Nephron (organoid): Measurements from ENCODE around the gene RGS5.

ENCODE experiments used
- H3K27ac Mint-ChIP-seq, 3 experiments: 2 replicates each; pipeline ENCODE4 v1.8.0; 2020; ENCODE audit warnings: mixed read lengths in 3 of 3, mild to moderate bottlenecking in 2 of 3, moderate library complexity in 1 of 3
- H3K27me3 Mint-ChIP-seq: 2 replicates; pipeline ENCODE4 v1.8.0; 2021; ENCODE audit warnings: low read depth, mild to moderate bottlenecking, moderate library complexity, mixed read lengths
- H3K36me3 Mint-ChIP-seq: 2 replicates; pipeline ENCODE4 v1.8.0; 2020; ENCODE audit warnings: low read depth, mixed read lengths
- H3K4me1 Mint-ChIP-seq: 2 replicates; pipeline ENCODE4 v1.8.0; 2020; ENCODE audit warnings: mixed read lengths
- H3K4me3 Mint-ChIP-seq, 3 experiments: 2 replicates each; pipeline ENCODE4 v1.8.0; 2020; ENCODE audit warnings: mild to moderate bottlenecking in 3 of 3, mixed read lengths in 3 of 3, moderate library complexity in 2 of 3
- H3K9me3 Mint-ChIP-seq: 2 replicates; pipeline ENCODE4 v1.8.0; 2020; ENCODE audit warnings: mixed read lengths
- CTCF ChIP-seq, 3 experiments: fragments of 200-600 bp; sonication (generic); IDR thresholded peaks; one replicate each; pipeline ENCODE4 v1.5.0; 2021; ENCODE audit warnings: antibody characterized with exemption in 3 of 3; ENCODE audit not compliant: unreplicated experiment in 3 of 3

The RGS5 gene

GRCh38 chr1:163203561-163203960, 845 bp upstream of the RGS5 start:
- H3K27me3 Mint-ChIP-seq = no peaks in the 10 kb centered on the region
- H3K4me3 Mint-ChIP-seq = no peak overlapping the region
- H3K9me3 Mint-ChIP-seq = no peaks in the 10 kb centered on the region
- H3K4me1 Mint-ChIP-seq = peaks cover 12% of the 10 kb centered on the region
- H3K36me3 Mint-ChIP-seq = no peaks in the 10 kb centered on the region
- no peak for TF ChIP-seq CTCF (IDR thresholded peaks at IDR 0.05; ENCODE audit: unreplicated experiment in 3 of 3)
- peak overlapping the region in 1 of 3 experiments; percentile 50 for H3K27ac Mint-ChIP-seq

GRCh38 chr1:163201906-163202305, 810 bp downstream of the RGS5 start:
- peaks cover 12% of the 10 kb centered on the region for H3K4me1 Mint-ChIP-seq
- no peak for TF ChIP-seq CTCF (IDR thresholded peaks at IDR 0.05; ENCODE audit: unreplicated experiment in 3 of 3)
- H3K4me3 Mint-ChIP-seq = peak overlapping the region in 1 of 3 experiments; percentile 39
- H3K36me3 Mint-ChIP-seq = no peaks in the 10 kb centered on the region
- H3K27ac Mint-ChIP-seq = peak overlapping the region in 2 of 3 experiments; percentile 46 to 70
- no peaks in the 10 kb centered on the region for H3K27me3 Mint-ChIP-seq
- H3K9me3 Mint-ChIP-seq = no peaks in the 10 kb centered on the region

- peaks cover 6% of the 10 kb centered on the region for H3K4me1 Mint-ChIP-seq
- H3K36me3 Mint-ChIP-seq = no peaks in the 10 kb centered on the region
- H3K27me3 Mint-ChIP-seq = no peaks in the 10 kb centered on the region
- TF ChIP-seq CTCF (IDR thresholded peaks at IDR 0.05; ENCODE audit: unreplicated experiment in 3 of 3) = no peak
- H3K4me3 Mint-ChIP-seq = no peak overlapping the region
- H3K27ac Mint-ChIP-seq = no peak overlapping the region
- H3K9me3 Mint-ChIP-seq = no peaks in the 10 kb centered on the region
Observed at GRCh38 chr1:163197022-163197421, 5.7 kb downstream of the RGS5 start.

GRCh38 chr1:163196449-163196787, 6.3 kb downstream of the RGS5 start:
- Mint-ChIP-seq H3K27ac (peak overlapping the region in 2 of 3 experiments; percentile 1 to 34), H3K4me3 (peak overlapping the region in 1 of 3 experiments; percentile 8), H3K9me3 (no peaks in the 10 kb centered on the region), H3K4me1 (peaks cover 6% of the 10 kb centered on the region), H3K27me3 (no peaks in the 10 kb centered on the region), H3K36me3 (no peaks in the 10 kb centered on the region)
- no peak for TF ChIP-seq CTCF (IDR thresholded peaks at IDR 0.05; ENCODE audit: unreplicated experiment in 3 of 3)

- Mint-ChIP-seq H3K36me3 (no peaks in the 10 kb centered on the region), H3K4me1 (peaks cover 6% of the 10 kb centered on the region), H3K27ac (peak overlapping the region in 2 of 3 experiments; percentile 1 to 34), H3K9me3 (no peaks in the 10 kb centered on the region), H3K4me3 (peak overlapping the region in 1 of 3 experiments; percentile 8), H3K27me3 (no peaks in the 10 kb centered on the region)
- TF ChIP-seq CTCF (IDR thresholded peaks at IDR 0.05; ENCODE audit: unreplicated experiment in 3 of 3) = no peak
Observed at GRCh38 chr1:163195728-163196448, 6.8 kb downstream of the RGS5 start.

GRCh38 chr1:163191301-163191700, 11.4 kb downstream of the RGS5 start:
- Mint-ChIP-seq H3K4me3 (no peak overlapping the region), H3K9me3 (no peaks in the 10 kb centered on the region), H3K4me1 (peaks cover 4% of the 10 kb centered on the region), H3K27ac (no peak overlapping the region), H3K36me3 (no peaks in the 10 kb centered on the region), H3K27me3 (no peaks in the 10 kb centered on the region)
- no peak for TF ChIP-seq CTCF (IDR thresholded peaks at IDR 0.05; ENCODE audit: unreplicated experiment in 3 of 3)
